CD14-positive monocyte (primary cell): ENCODE results near the gene RSPH1. TPM values are rescaled to one million over a fixed set of nuclear protein-coding genes. Genes with fewer than 3 reads are reported as not detected.

Experiments
- DNase-seq, 3 donors: peaks; one replicate each; pipeline ENCODE4 v3.0.0-alpha.2; 2011 to 2022
- H2AFZ ChIP-seq: 2 replicates; pipeline ENCODE4 v1.6.0; 2012; ENCODE audit warnings: mild to moderate bottlenecking, low read depth, low read length, inconsistent platforms; ENCODE audit not compliant: insufficient read depth, poor library complexity, severe bottlenecking
- H3K27ac ChIP-seq, 2 donors: 1 replicate in 1 of 2; 2 replicates in 1 of 2; pipeline ENCODE4 v1.5.1; 2012 to 2013; ENCODE audit warnings: low read length in 2 of 2, control low read depth in 1 of 2, inconsistent platforms in 1 of 2, low read depth in 1 of 2, mild to moderate bottlenecking in 1 of 2
- H3K27me3 ChIP-seq, 2 donors: one replicate each; pipeline versions ENCODE4 v1.6.0 to v1.6.1; 2011 to 2013; ENCODE audit warnings: low read length in 2 of 2; ENCODE audit not compliant: control insufficient read depth in 2 of 2, insufficient read depth in 2 of 2
- H3K36me3 ChIP-seq, 2 donors: replicated peaks in 1 of 2; 1 replicate in 1 of 2; 2 replicates in 1 of 2; pipeline versions ENCODE4 v1.5.1 to v1.6.1; 2012 to 2013; ENCODE audit warnings: low read length in 2 of 2, control low read depth in 1 of 2, inconsistent platforms in 1 of 2, mild to moderate bottlenecking in 1 of 2; ENCODE audit not compliant: insufficient read depth in 2 of 2, control insufficient read depth in 1 of 2
- H3K4me1 ChIP-seq, 2 donors: 1 replicate in 1 of 2; 2 replicates in 1 of 2; pipeline versions ENCODE4 v1.5.1 to v1.6.1; 2012 to 2013; ENCODE audit warnings: low read length in 2 of 2, control low read depth in 1 of 2, inconsistent platforms in 1 of 2, mild to moderate bottlenecking in 1 of 2, moderate library complexity in 1 of 2; ENCODE audit not compliant: insufficient read depth in 2 of 2, control insufficient read depth in 1 of 2
- H3K4me2 ChIP-seq: replicated peaks from 2 replicates; pipeline ENCODE3; 2012; ENCODE audit warnings: low read length, moderate library complexity, mild to moderate bottlenecking; ENCODE audit not compliant: poor library complexity, severe bottlenecking; ENCODE audit errors: extremely low read depth
- H3K4me3 ChIP-seq, 3 experiments: fragments of 200-600 bp in 1 of 3; sonication (generic) in 1 of 3; replicated peaks in 1 of 3; 1 replicate in 2 of 3; 2 replicates in 1 of 3; pipeline ENCODE4 v1.5.1; 2011 to 2013; ENCODE audit warnings: low read length in 3 of 3, mild to moderate bottlenecking in 3 of 3, control low read depth in 2 of 3, low read depth in 2 of 3, inconsistent platforms in 1 of 3, moderate library complexity in 1 of 3
- H3K79me2 ChIP-seq: 2 replicates; pipeline ENCODE4 v1.6.0; 2012; ENCODE audit warnings: mild to moderate bottlenecking, control low read depth, inconsistent platforms, low read length, moderate library complexity; ENCODE audit not compliant: insufficient read depth
- H3K9ac ChIP-seq: 2 replicates; pipeline ENCODE4 v1.6.0; 2017; ENCODE audit warnings: low read length, mild to moderate bottlenecking; ENCODE audit not compliant: insufficient read depth, poor library complexity, severe bottlenecking
- H3K9me3 ChIP-seq, 2 donors: replicated peaks in 1 of 2; 1 replicate in 1 of 2; 2 replicates in 1 of 2; pipeline versions ENCODE4 v1.5.1 to v1.6.1; 2012 to 2013; ENCODE audit warnings: low read length in 2 of 2, control low read depth in 1 of 2; ENCODE audit not compliant: control insufficient read depth in 1 of 2, insufficient read depth in 1 of 2
- H4K20me1 ChIP-seq: 2 replicates; pipeline ENCODE4 v1.6.0; 2012; ENCODE audit warnings: mild to moderate bottlenecking, low read length, control low read depth, moderate library complexity; ENCODE audit not compliant: insufficient read depth
- H3K27ac Mint-ChIP-seq, 7 donors: one replicate each; pipeline ENCODE4 v1.8.0; 2020; ENCODE audit warnings: mild to moderate bottlenecking in 7 of 7, mixed read lengths in 7 of 7, moderate library complexity in 6 of 7, inconsistent platforms in 2 of 7
- H3K27me3 Mint-ChIP-seq, 3 donors: one replicate each; pipeline ENCODE4 v1.8.0; 2021 to 2022; ENCODE audit warnings: low read depth in 3 of 3, mild to moderate bottlenecking in 3 of 3, mixed read lengths in 3 of 3, moderate library complexity in 3 of 3, inconsistent platforms in 1 of 3
- H3K36me3 Mint-ChIP-seq, 2 donors: one replicate each; pipeline ENCODE4 v1.8.0; 2020; ENCODE audit warnings: mixed read lengths in 2 of 2, inconsistent platforms in 1 of 2, mild to moderate bottlenecking in 1 of 2
- H3K4me1 Mint-ChIP-seq: one replicate; pipeline ENCODE4 v1.8.0; 2020; ENCODE audit warnings: mild to moderate bottlenecking, mixed read lengths
- H3K4me3 Mint-ChIP-seq, 2 donors: one replicate each; pipeline ENCODE4 v1.8.0; 2020; ENCODE audit warnings: mild to moderate bottlenecking in 2 of 2, mixed read lengths in 2 of 2, moderate library complexity in 1 of 2
- H3K9me3 Mint-ChIP-seq, 7 donors: one replicate each; pipeline ENCODE4 v1.8.0; 2020 to 2022; ENCODE audit warnings: mixed read lengths in 7 of 7, mild to moderate bottlenecking in 6 of 7, moderate library complexity in 6 of 7, inconsistent platforms in 2 of 7
- WGBS: methylation state at CpG from one replicate; pipeline ENCODE4 v1.1.5; 2013; ENCODE audit warnings: missing lambda C conversion rate; ENCODE audit not compliant: insufficient coverage; 5-methylcytosine and 5-hydroxymethylcytosine counted together
- intact Hi-C, 2 donors: fragments of 100-400 bp; cut with micrococcal nuclease; formaldehyde crosslinking; loops; one replicate each; pipeline versions ENCODE4 v1.15.0 to v1.15.1; 2023
- polyA plus RNA-seq, 3 donors: library from polyadenylated mRNA; depleted of rRNA in 1 of 3; unstranded in 2 of 3; stranded (reverse) in 1 of 3; fragments of 300-500 nt in 2 of 3; fragments of >200 nt in 1 of 3; fragmentation: Illumina TruSeq in 2 of 3; gene quantifications; 1 replicate in 2 of 3; 2 replicates in 1 of 3; pipeline ENCODE4 v1.2.3, GENCODE V29; 2012 to 2021
- TF ChIP-seq, protein P1 (sequence below): fragments of 200-600 bp; IDR thresholded peaks from one replicate; pipeline ENCODE4 v1.8.0; 2022; ENCODE audit warnings: antibody characterized with exemption, mild to moderate bottlenecking

The RSPH1 gene
- polyA plus RNA-seq, 3 donors, result 0.03 TPM; not detected in 2

DNA sequence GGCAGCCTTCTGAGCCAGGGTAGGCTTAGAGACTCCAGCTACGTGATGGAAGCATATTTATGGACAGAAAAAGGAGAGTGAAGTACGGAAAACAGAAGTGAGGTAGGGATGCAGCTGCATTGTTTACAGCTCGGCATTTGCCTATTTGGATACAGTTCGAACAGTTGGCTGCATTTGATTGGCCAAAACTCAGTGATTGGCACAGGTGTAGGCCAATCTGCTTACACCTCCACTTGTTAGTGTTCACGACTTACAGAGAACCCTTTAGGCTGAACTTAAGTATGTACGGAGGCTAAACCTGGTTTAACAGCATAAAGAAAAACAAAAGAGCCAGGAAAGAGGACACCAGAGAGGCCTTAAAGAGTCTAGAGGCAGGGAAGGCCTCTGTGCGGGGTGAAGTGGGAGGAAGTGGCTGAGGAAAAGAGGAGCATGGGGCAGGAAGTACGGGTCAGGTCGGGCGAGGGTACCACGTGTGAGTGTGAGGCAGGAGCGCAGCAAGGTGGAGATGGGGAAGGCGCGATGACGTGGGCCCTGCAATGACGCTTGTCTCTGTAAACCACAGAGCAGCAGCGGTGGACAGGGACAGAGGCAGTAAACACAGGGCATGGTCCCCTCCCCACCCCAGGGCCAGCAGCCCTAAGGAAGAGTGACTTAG, 32.0 kb downstream of the RSPH1 start:
- TF ChIP-seq, protein P1, sequence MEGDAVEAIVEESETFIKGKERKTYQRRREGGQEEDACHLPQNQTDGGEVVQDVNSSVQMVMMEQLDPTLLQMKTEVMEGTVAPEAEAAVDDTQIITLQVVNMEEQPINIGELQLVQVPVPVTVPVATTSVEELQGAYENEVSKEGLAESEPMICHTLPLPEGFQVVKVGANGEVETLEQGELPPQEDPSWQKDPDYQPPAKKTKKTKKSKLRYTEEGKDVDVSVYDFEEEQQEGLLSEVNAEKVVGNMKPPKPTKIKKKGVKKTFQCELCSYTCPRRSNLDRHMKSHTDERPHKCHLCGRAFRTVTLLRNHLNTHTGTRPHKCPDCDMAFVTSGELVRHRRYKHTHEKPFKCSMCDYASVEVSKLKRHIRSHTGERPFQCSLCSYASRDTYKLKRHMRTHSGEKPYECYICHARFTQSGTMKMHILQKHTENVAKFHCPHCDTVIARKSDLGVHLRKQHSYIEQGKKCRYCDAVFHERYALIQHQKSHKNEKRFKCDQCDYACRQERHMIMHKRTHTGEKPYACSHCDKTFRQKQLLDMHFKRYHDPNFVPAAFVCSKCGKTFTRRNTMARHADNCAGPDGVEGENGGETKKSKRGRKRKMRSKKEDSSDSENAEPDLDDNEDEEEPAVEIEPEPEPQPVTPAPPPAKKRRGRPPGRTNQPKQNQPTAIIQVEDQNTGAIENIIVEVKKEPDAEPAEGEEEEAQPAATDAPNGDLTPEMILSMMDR, result no peak
- H3K9me3 ChIP-seq, result no peaks in the 10 kb centered on the region
- peaks cover 23 to 28% of the 10 kb centered on the region in 2 donors for H3K4me1 ChIP-seq
- peak overlapping the region in 2 of 3 experiments; percentile 4 to 62 for H3K4me3 ChIP-seq
- H3K36me3 Mint-ChIP-seq, result no peaks in the 10 kb centered on the region
- peak overlapping the region; percentile 59 to 82 for H3K4me3 Mint-ChIP-seq
- H3K9ac ChIP-seq, result peak overlapping the region; percentile 29
- WGBS, result 46% methylated on average over 7 of the region's 17 CpGs
- peaks cover 41% of the 10 kb centered on the region for H3K4me1 Mint-ChIP-seq
- H3K27ac Mint-ChIP-seq, result peak overlapping the region; percentile 9 to 87 (median 82)
- H3K27me3 Mint-ChIP-seq, result peaks cover 1 to 6% (median 3%) of the 10 kb centered on the region in 3 donors
- H3K79me2 ChIP-seq, result no peaks in the 10 kb centered on the region
- H2AFZ ChIP-seq, result peak overlapping the region; percentile 74
- peak overlapping the region; percentile 52 for H3K4me2 ChIP-seq
- H4K20me1 ChIP-seq, result no peaks in the 10 kb centered on the region
- intact Hi-C loops, result loop anchor here in 1 of 2 donors (10.0 kb wide), 1 partner anchor 649 kb away; no protein-coding TSS in a partner anchor
- no peaks in the 10 kb centered on the region for H3K27me3 ChIP-seq
- H3K36me3 ChIP-seq, result no peaks in the 10 kb centered on the region
- peaks cover 0 to 3% (median 0%) of the 10 kb centered on the region in 7 donors for H3K9me3 Mint-ChIP-seq
- DNase-seq, result peak; percentile 67 to 79 (median 74)
- H3K27ac ChIP-seq, result peak overlapping the region in 1 of 2 donors; percentile 59

DNA sequence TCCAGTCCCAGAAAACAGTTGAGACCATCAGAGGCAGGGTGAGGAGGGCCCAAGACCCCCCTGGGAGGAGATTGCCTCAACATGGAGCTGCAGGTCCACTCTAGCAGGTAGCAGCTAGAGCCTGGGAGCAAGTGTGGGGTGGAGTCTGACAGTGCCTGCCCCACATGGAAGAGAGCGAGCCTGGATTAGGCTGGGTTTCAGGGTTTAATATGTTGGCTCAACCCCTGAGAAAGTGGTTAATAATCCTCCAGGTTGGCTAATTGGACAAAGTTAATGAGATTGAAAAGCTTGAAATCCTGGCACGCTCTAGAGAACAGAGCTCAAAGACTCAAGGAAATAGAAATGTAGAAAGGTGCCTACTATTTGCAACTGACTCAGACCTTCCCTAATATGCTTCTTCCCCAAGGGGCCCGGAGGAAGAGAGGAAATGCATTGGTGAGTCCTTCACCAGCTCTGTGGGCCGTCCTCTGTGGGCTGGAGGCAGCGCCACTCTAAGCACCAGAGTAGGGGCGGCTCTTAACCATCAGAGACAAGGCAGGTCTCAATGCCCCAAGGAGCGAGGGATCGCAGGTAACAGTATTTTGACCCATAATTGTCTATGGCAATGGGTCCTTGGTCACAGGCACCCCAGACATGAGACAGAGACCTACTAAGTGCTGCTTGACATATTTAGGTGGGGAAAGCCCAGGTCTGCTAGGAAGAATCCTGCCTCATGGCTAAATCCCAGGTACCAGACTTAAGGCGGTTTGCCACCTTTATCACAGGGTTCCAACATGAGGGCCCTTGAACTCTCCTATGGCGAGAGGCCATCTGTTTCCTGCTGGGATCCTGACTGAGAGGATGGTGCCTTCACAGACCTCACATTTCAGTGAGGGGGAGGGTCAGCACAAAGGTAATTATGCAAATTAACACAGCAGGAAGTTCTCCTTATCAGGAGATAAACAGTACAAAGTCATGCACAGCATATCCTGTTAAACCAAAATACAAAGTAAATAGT, 33.8 kb downstream of the RSPH1 start:
- Mint-ChIP-seq H3K36me3 (no peaks in the 10 kb centered on the region), H3K4me3 (no peak overlapping the region), H3K4me1 (peaks cover 37% of the 10 kb centered on the region), H3K27ac (no peak overlapping the region), H3K27me3 (peaks cover 1 to 5% (median 3%) of the 10 kb centered on the region in 3 donors), H3K9me3 (peaks cover 0 to 3% (median 0%) of the 10 kb centered on the region in 7 donors)
- Histone ChIP-seq H3K4me1 (peaks cover 23 to 25% of the 10 kb centered on the region in 2 donors), H3K27ac (no peak overlapping the region), H3K9ac (no peak overlapping the region), H3K4me2 (no peak overlapping the region), H3K27me3 (no peaks in the 10 kb centered on the region), H3K4me3 (no peak overlapping the region), H4K20me1 (no peaks in the 10 kb centered on the region), H3K36me3 (no peaks in the 10 kb centered on the region), H2AFZ (no peak overlapping the region), H3K9me3 (no peaks in the 10 kb centered on the region), H3K79me2 (no peaks in the 10 kb centered on the region)
- TF ChIP-seq, protein P1, result no peak
- no peak for DNase-seq
- intact Hi-C loops, result loop anchor here in 1 of 2 donors (10.0 kb wide), 1 partner anchor 647 kb away; no protein-coding TSS in a partner anchor
- 92% methylated on average over 4 of the region's 10 CpGs for WGBS
